Tibial artery (tissue), 4 donors: ENCODE results near the gene RPL38.
"Not testable (repeated sequence)": the region's sequence is repeated elsewhere in the genome, so short reads cannot be mapped to it uniquely, and the experiment has no call there.

Experiments used
- DNase-seq, 2 donors: peaks; one replicate each; pipeline ENCODE4 v3.0.0-alpha.2; 2019
- H3K27ac ChIP-seq, 2 donors: fragments of 200-600 bp; sonication (generic) in 1 of 2; 1 replicate in 1 of 2; 2 replicates in 1 of 2; pipeline ENCODE4 v1.5.1; 2018 to 2019; ENCODE audit warnings: mild to moderate bottlenecking in 1 of 2
- H3K27me3 ChIP-seq, 2 donors: fragments of 200-600 bp; sonication (generic) in 1 of 2; one replicate each; pipeline versions ENCODE4 v1.5.1 to v1.6.0; 2016 to 2019
- H3K36me3 ChIP-seq, 3 donors: fragments of 200-600 bp; sonication (generic) in 2 of 3; one replicate each; pipeline ENCODE4 v1.5.1; 2016 to 2019; ENCODE audit warnings: mild to moderate bottlenecking in 2 of 3
- H3K4me1 ChIP-seq, 4 donors: fragments of 200-600 bp; sonication (generic) in 2 of 4; 1 replicate in 3 of 4; 2 replicates in 1 of 4; pipeline ENCODE4 v1.5.1; 2016 to 2019
- H3K4me3 ChIP-seq, 2 donors: fragments of 200-600 bp; sonication (generic) in 1 of 2; 1 replicate in 1 of 2; 2 replicates in 1 of 2; pipeline ENCODE4 v1.5.1; 2018 to 2019; ENCODE audit warnings: mild to moderate bottlenecking in 2 of 2
- H3K9me3 ChIP-seq, 3 donors: fragments of 200-600 bp; sonication (generic) in 1 of 3; one replicate each; pipeline ENCODE4 v1.5.1; 2016 to 2019
- CTCF ChIP-seq, 2 experiments: fragments of 200-600 bp in 1 of 2; fragments of 450-650 bp in 1 of 2; IDR thresholded peaks; one replicate each; pipeline ENCODE4 v1.5.1; 2017 to 2019; ENCODE audit warnings: antibody characterized with exemption in 2 of 2, mild to moderate bottlenecking in 1 of 2, moderate library complexity in 1 of 2
- intact Hi-C: fragments of 100-400 bp; cut with DNase I; formaldehyde crosslinking; loops from one replicate; pipeline ENCODE4 v1.15.0; 2023; ENCODE audit warnings: low total_unique reads

The RPL38 gene

GRCh38 chr17:74183411-74183810 is 20.1 kb upstream of the RPL38 start:
- Histone ChIP-seq H3K36me3 (no peaks in the 10 kb centered on the region), H3K4me1 (no peaks in the 10 kb centered on the region), H3K27me3 (peaks cover 0 to 59% of the 10 kb centered on the region in 2 donors), H3K9me3 (no peaks in the 10 kb centered on the region), H3K4me3 (no peak overlapping the region), H3K27ac (no peak overlapping the region)
- TF ChIP-seq CTCF (IDR thresholded peaks at IDR 0.05), result no peak
- intact Hi-C loops, result no loop called here
- no peak for DNase-seq

GRCh38 chr17:74185571-74186185 is 17.8 kb upstream of the RPL38 start:
- H3K27me3 ChIP-seq, result peaks cover 0 to 49% of the 10 kb centered on the region in 2 donors
- DNase-seq, result no peak
- H3K9me3 ChIP-seq, result no peaks in the 10 kb centered on the region
- TF ChIP-seq CTCF (IDR thresholded peaks at IDR 0.05), result no peak
- H3K36me3 ChIP-seq, result no peaks in the 10 kb centered on the region
- intact Hi-C loops, result no loop called here
- no peak overlapping the region for H3K27ac ChIP-seq
- H3K4me1 ChIP-seq, result no peaks in the 10 kb centered on the region
- no peak overlapping the region for H3K4me3 ChIP-seq

GRCh38 chr17:74186498-74186897 is 17.0 kb upstream of the RPL38 start:
- H3K36me3 ChIP-seq, result no peaks in the 10 kb centered on the region
- no peak for TF ChIP-seq CTCF (IDR thresholded peaks at IDR 0.05)
- intact Hi-C loops, result no loop called here

GRCh38 chr17:74187761-74188160 is 15.7 kb upstream of the RPL38 start:
- H3K4me1 ChIP-seq, result no peaks in the 10 kb centered on the region
- intact Hi-C loops, result no loop called here
- DNase-seq, result no peak
- no peaks in the 10 kb centered on the region for H3K36me3 ChIP-seq
- H3K27ac ChIP-seq, result no peak overlapping the region
- TF ChIP-seq CTCF (IDR thresholded peaks at IDR 0.05), result no peak
- no peaks in the 10 kb centered on the region for H3K9me3 ChIP-seq
- H3K4me3 ChIP-seq, result no peak overlapping the region
- peaks cover 0 to 32% of the 10 kb centered on the region in 2 donors for H3K27me3 ChIP-seq

More at GRCh38 chr17:74186498-74186897, 17.0 kb upstream of the RPL38 start:
- Histone ChIP-seq H3K9me3 (no peaks in the 10 kb centered on the region), H3K4me1 (no peaks in the 10 kb centered on the region), H3K27ac (no peak overlapping the region), H3K27me3 (peaks cover 0 to 43% of the 10 kb centered on the region in 2 donors), H3K4me3 (no peak overlapping the region)
- no peak for DNase-seq

GRCh38 chr17:74188687-74189086 is 14.8 kb upstream of the RPL38 start:
- intact Hi-C loops, H3K4me3 ChIP-seq, H3K9me3 ChIP-seq, H3K4me1 ChIP-seq, DNase-seq, H3K27ac ChIP-seq, H3K36me3 ChIP-seq: not testable (repeated sequence)
- H3K27me3 ChIP-seq, result peaks cover 0 to 33% of the 10 kb centered on the region in 2 donors

GRCh38 chr17:74190154-74190553 is 13.3 kb upstream of the RPL38 start:
- no peak for DNase-seq
- H3K9me3 ChIP-seq, result no peaks in the 10 kb centered on the region
- TF ChIP-seq CTCF (IDR thresholded peaks at IDR 0.05), result no peak
- H3K27me3 ChIP-seq, result peaks cover 0 to 43% of the 10 kb centered on the region in 2 donors
- no peak overlapping the region for H3K27ac ChIP-seq
- intact Hi-C loops, result no loop called here
- no peak overlapping the region for H3K4me3 ChIP-seq
- H3K36me3 ChIP-seq, result no peaks in the 10 kb centered on the region
- no peaks in the 10 kb centered on the region for H3K4me1 ChIP-seq
